GM18505 (cell line): ENCODE results near the gene COL4A4.

Experiments
- ATAC-seq: cut with Tn5 transposase; IDR thresholded peaks from one replicate; pipeline ENCODE4 v1.9.1; 2021; ENCODE audit not compliant: unreplicated experiment
- POLR2A ChIP-seq: IDR thresholded peaks from 4 replicates; pipeline ENCODE4 v1.6.1; 2011; ENCODE audit warnings: borderline replicate concordance; ENCODE audit not compliant: insufficient read depth, insufficient read length; ENCODE audit errors: extremely low read depth

The COL4A4 gene

GRCh38 chr2:227054006-227054405 lies 110.0 kb downstream of the COL4A4 start:
- no peak for TF ChIP-seq POLR2A
- ATAC-seq: no peak

GRCh38 chr2:227052879-227053278 lies 111.1 kb downstream of the COL4A4 start:
- no peak for ATAC-seq
- TF ChIP-seq POLR2A: no peak

DNA sequence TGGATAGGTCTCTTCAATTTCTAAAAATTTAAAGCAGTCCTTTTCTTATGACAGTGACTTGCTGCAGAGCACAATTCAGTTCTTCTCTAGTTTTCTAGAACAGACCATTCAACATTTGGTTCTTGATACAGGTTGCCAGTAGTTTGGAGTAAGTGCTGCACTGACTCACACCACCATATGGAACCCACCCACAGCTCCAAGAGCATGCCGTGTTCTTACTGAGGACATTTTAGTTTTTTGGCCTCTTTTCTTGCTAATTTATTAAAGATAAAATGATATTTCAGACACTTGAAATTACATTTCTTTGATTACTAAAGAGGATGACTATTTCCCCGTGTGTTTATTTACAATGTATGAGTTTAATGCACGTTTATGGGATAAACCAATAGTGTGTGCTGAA lies 120.0 kb downstream of the COL4A4 start:
- TF ChIP-seq POLR2A: no peak
- no peak for ATAC-seq

GRCh38 chr2:227038550-227039189 lies 125.3 kb downstream of the COL4A4 start:
- ATAC-seq: no peak
- TF ChIP-seq POLR2A: no peak

DNA sequence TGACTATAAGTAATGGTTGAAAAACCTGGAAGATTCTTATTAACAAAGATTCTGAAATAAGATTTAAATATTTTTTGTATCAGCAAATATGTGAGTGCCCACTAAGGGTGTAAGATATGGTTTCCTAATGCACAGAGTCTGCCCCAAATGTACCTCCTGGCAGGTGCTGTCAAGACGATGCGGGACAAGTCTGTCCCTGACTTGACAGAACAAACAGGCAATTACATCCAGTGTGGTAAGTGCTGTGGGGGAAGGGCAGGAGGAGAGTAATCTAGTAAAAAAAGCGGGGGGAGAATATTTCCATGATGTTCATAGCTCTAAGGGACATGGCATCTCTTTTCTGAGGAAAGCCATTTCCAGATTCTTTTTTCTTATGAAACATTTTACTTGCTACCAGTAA lies 127.5 kb downstream of the COL4A4 start:
- no peak for TF ChIP-seq POLR2A
- no peak for ATAC-seq

- no peak for ATAC-seq
- no peak for TF ChIP-seq POLR2A
Observed at GRCh38 chr2:227035711-227036367, 128.2 kb downstream of the COL4A4 start.

GRCh38 chr2:227033471-227034148 lies 130.4 kb downstream of the COL4A4 start:
- TF ChIP-seq POLR2A: no peak
- peak; percentile 61 for ATAC-seq

DNA sequence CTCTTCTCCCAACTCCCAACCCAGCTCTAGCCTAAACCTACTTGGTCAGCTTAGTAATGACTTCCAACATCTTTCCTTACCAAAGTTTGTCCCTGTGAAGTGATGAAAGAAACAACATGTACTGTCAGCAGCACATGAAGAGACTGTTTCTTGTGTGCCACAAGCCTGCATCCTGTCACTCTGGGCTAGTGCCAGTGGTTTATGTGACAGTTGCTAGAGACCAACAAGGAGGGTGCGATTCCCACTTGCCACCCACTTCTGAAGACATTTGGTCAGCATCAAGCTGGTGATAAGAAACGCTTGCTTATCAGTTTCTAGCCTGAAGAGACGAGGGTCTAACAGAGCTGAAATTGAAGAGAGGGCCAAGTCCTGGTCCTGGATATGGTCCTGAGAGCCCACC lies 132.6 kb downstream of the COL4A4 start:
- ATAC-seq: no peak
- TF ChIP-seq POLR2A: no peak

DNA sequence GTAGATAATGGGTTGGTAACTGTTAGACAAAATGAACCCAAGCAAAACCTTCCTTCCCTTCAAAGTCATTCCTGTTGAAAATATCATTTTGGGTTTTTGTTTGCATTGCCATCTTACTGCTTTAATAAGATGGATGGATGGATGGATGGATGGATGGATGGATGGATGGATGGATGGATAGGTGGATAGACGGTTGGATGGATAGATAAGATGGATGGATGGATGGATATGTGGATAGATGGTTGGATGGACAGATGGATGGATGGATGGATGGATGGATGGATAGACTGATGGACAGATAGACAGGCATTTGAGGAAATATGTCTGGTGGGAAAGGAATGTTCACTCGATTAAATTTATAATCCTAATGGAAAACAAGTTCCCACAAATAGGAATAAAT lies 133.2 kb downstream of the COL4A4 start:
- no peak for ATAC-seq
- no peak for TF ChIP-seq POLR2A

DNA sequence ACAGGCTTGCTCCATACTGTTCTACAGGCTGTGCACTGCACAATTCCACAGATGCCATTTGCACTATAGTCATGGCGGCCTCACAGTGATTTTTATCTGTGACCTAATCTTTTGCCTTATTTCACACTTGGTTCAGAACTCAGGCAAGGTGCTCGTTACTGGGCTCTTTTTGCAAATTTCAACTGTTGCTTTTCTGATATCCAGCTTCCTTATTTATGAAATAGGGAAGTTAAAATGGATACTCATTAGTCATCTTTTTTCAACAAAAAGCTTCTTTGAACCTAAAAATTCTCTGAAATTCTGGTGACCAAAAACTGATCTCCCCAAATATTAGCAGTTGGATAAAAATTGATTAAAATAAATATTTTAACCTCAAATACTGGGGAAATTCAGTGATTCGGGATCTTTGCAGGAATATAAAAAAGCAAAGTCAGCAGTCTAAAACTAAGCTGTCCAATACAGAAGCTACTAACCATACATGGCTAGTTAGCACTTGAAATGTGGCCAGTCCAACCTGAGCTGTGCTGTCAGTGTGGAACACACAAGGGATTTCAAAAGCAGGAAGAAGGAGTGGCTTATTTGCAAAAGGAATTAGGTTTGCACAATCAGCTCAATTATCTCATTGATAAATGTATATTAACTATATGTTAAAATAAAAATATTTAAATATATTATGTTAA lies 134.4 kb downstream of the COL4A4 start:
- ATAC-seq: no peak
- TF ChIP-seq POLR2A: no peak

DNA sequence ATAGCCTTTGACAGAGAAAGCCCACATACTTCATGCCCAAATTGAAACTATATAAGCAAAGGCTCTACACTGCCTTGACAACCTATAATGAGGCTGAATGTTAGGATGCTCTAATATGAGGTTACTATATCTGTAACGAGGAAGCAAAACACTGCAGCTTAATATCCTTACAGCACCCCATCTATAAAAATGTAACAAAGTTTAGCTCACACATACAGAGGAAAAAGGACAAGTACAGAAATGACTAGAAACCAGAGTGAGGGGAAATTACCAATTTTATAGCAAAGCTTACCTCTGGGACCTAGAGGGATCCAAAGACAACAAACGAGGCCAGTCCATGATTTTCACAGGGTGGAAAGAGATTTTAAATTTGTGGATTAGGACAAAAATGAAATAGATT lies 138.5 kb downstream of the COL4A4 start:
- no peak for ATAC-seq
- no peak for TF ChIP-seq POLR2A

GRCh38 chr2:227022608-227023007 lies 141.4 kb downstream of the COL4A4 start:
- no peak for TF ChIP-seq POLR2A
- ATAC-seq: no peak

DNA sequence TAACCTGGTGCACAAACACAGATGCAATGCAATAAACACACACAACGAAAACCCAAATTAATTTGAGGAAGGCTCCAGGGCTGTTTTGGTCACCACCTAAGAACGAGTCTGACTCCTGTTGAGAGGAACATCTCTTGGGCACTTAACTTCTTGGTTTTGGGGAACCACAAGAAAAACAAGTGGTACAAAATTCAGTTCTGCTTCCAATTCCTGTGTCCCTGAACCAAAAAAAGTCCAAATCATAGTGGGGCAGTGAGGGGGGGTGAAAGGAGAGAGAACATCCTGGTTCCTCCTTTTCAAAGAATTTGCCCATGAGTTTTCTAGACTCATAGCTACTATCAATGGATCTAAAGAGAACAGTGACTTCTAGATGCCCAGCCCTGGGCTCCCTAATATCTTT lies 143.6 kb downstream of the COL4A4 start:
- ATAC-seq: no peak
- no peak for TF ChIP-seq POLR2A
